Spleen (tissue), 11 donors: ENCODE measurements around the gene NPRL2. TPM values are rescaled to one million over a fixed set of nuclear protein-coding genes. Genes with fewer than 3 reads are reported as not detected.
A peak's percentile ranks its signal among the peaks of the same experiment; 100 is the strongest.

Experiments used
- DNase-seq: peaks from one replicate; pipeline ENCODE4 v3.0.0-alpha.2; 2020
- H3K27ac ChIP-seq, 8 donors: fragments of 200-600 bp; sonication (generic) in 7 of 8; 1 replicate in 4 of 8; 2 replicates in 4 of 8; pipeline versions ENCODE4 v1.5.0 to v1.8.0; 2016 to 2021; ENCODE audit warnings: inconsistent platforms in 4 of 8, mild to moderate bottlenecking in 4 of 8, moderate library complexity in 1 of 8
- H3K27me3 ChIP-seq, 7 donors: fragments of 200-600 bp; sonication (generic) in 6 of 7; replicated peaks in 1 of 7; 1 replicate in 4 of 7; 2 replicates in 3 of 7; pipeline versions ENCODE4 v1.5.0 to v1.8.0; 2016 to 2021; ENCODE audit warnings: inconsistent platforms in 3 of 7, mild to moderate bottlenecking in 1 of 7
- H3K36me3 ChIP-seq, 6 donors: fragments of 200-600 bp; sonication (generic) in 5 of 6; 1 replicate in 4 of 6; 2 replicates in 2 of 6; pipeline versions ENCODE4 v1.5.0 to v1.8.0; 2016 to 2021; ENCODE audit warnings: inconsistent platforms in 2 of 6
- H3K4me1 ChIP-seq, 6 donors: fragments of 200-600 bp; sonication (generic) in 5 of 6; 1 replicate in 3 of 6; 2 replicates in 3 of 6; pipeline versions ENCODE4 v1.5.0 to v1.8.0; 2016 to 2021; ENCODE audit warnings: inconsistent platforms in 3 of 6
- H3K4me3 ChIP-seq, 8 donors: fragments of 200-600 bp; sonication (generic) in 7 of 8; 1 replicate in 4 of 8; 2 replicates in 4 of 8; pipeline versions ENCODE4 v1.5.0 to v1.8.0; 2016 to 2021; ENCODE audit warnings: inconsistent platforms in 4 of 8, mild to moderate bottlenecking in 4 of 8, moderate library complexity in 2 of 8
- H3K9me3 ChIP-seq, 8 donors: fragments of 200-600 bp; sonication (generic) in 7 of 8; 1 replicate in 4 of 8; 2 replicates in 4 of 8; pipeline versions ENCODE4 v1.5.0 to v1.8.0; 2016 to 2021; ENCODE audit warnings: inconsistent platforms in 4 of 8
- POLR2A ChIP-seq, 3 donors: fragments of 450-650 bp; IDR thresholded peaks; one replicate each; pipeline ENCODE4 v1.5.1; 2017; ENCODE audit warnings: antibody characterized with exemption in 3 of 3, mild to moderate bottlenecking in 1 of 3
- POLR2AphosphoS5 ChIP-seq, 3 donors: sonication (generic); formaldehyde crosslinking; IDR thresholded peaks; one replicate each; pipeline ENCODE4 v1.5.1; 2017; ENCODE audit warnings: antibody characterized with exemption in 3 of 3
- WGBS, 5 donors: extraction: QIAGEN DNeasy Blood & Tissue Kit in 3 of 5; methylation state at CpG; one replicate each; pipeline versions ENCODE4 v1.1.5 to v1.1.7; 2013 to 2018; 5-methylcytosine and 5-hydroxymethylcytosine counted together
- intact Hi-C: fragments of 100-400 bp; cut with DNase I; formaldehyde crosslinking; loops from one replicate; pipeline ENCODE4 v1.15.0; 2023; ENCODE audit warnings: low total_unique reads
- polyA plus RNA-seq, 3 donors: library from polyadenylated mRNA; stranded (reverse); fragments of 200-250 nt; gene quantifications; one replicate each; pipeline ENCODE4 v1.2.1, GENCODE V29; 2013
- total RNA-seq, 7 donors: library from RNA; depleted of rRNA in 3 of 7; stranded (reverse); fragments of >200 nt in 3 of 7; fragmentation: NEBNext Ultra II Directional in 4 of 7; extraction: Animal tissue kit (Norgen Biotek cat#: 25700) in 4 of 7; gene quantifications; one replicate each; pipeline versions ENCODE4 v1.1.0 to v1.2.1, GENCODE V29; 2016 to 2021
- TF ChIP-seq, protein P1 (sequence below), 11 experiments: fragments of 200-600 bp in 7 of 11; fragments of 450-650 bp in 4 of 11; sonication (generic) in 4 of 11; IDR thresholded peaks in 8 of 11; conservative IDR thresholded peaks in 3 of 11; 1 replicate in 7 of 11; 2 replicates in 4 of 11; pipeline versions ENCODE4 v1.4.0 to v1.8.0; 2016 to 2021; ENCODE audit warnings: antibody characterized with exemption in 11 of 11, inconsistent platforms in 4 of 11, mild to moderate bottlenecking in 1 of 11
- donor health status: healthy with polysubstance abuse.
- donor health status: DM: no; HTN: no; CAD: no; lungs with moderate emphysema.
- donor health status: DM: no; HTN: no; CAD: no.
- donor health status: Bipolar disorder and iron deficiency.
- donor health status: healthy.
- donor health status: DM: no; HTN: no; CAD: no.
- donor health status: DM: yes; HTN: yes; CAD: no.

The NPRL2 gene
- total and polyA plus RNA-seq, 10 donors, result 17.8 to 31.2 (median 22.9) TPM

DNA sequence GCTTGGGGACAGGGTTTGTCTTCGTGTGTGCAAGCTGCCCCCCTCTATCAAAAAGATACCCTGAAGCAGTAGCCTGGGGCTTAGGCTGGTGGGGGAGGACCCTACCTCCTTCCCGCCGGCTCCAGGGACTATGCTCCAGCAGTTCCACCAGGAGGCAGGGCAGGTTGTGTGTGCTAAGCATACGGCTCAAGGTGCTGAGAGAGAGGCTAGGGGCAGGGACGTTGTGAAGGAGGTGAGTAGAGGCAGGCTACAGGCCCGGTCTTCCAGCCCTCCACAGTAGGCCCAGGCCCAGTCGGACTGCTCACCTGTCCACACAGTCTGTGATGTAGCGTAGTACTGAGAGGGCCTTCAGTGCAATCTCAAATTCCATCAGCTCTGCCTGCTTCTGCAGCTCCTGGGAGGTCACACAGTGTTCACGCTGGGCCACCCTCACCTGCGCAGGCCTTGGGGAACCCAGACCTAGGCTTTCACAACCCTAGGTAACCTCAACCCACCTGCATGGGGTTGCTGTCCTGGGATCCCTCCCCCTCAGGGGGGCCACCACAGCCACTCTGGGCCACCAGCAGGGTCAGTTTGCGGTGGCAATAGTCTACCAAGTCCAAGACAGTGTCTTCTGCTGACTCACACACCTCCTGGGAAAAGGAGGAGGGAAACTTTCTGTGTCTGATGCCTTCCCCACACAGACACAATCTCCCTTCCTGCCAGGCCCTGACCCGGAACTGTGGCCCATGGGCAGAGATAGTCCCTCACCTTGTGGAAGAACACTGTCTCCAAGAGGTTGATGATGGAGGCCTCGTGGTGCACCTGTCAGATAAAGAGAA lies 7.6 kb downstream of the NPRL2 start:
- peak; percentile 80 for DNase-seq
- Histone ChIP-seq H3K36me3 (peaks cover 0 to 8% (median 6%) of the 10 kb centered on the region in 6 donors), H3K27ac (peak overlapping the region in 3 of 8 donors; percentile 97 to 99 (median 99)), H3K4me1 (peaks cover 37 to 93% (median 72%) of the 10 kb centered on the region in 6 donors), H3K27me3 (no peaks in the 10 kb centered on the region), H3K9me3 (no peaks in the 10 kb centered on the region), H3K4me3 (no peak overlapping the region)
- WGBS, 5 donors, result 80 to 95% (median 85%) methylated on average over 12 to 13 of the region's 13 CpGs
- intact Hi-C loops, result no loop called here
- TF ChIP-seq, protein P1, sequence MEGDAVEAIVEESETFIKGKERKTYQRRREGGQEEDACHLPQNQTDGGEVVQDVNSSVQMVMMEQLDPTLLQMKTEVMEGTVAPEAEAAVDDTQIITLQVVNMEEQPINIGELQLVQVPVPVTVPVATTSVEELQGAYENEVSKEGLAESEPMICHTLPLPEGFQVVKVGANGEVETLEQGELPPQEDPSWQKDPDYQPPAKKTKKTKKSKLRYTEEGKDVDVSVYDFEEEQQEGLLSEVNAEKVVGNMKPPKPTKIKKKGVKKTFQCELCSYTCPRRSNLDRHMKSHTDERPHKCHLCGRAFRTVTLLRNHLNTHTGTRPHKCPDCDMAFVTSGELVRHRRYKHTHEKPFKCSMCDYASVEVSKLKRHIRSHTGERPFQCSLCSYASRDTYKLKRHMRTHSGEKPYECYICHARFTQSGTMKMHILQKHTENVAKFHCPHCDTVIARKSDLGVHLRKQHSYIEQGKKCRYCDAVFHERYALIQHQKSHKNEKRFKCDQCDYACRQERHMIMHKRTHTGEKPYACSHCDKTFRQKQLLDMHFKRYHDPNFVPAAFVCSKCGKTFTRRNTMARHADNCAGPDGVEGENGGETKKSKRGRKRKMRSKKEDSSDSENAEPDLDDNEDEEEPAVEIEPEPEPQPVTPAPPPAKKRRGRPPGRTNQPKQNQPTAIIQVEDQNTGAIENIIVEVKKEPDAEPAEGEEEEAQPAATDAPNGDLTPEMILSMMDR (IDR thresholded peaks at IDR 0.05 in 8 of 11, conservative IDR thresholded peaks at IDR 0.05 in 3 of 11), result no peak
- no peak for TF ChIP-seq POLR2AphosphoS5 (IDR thresholded peaks at IDR 0.05)
- TF ChIP-seq POLR2A (IDR thresholded peaks at IDR 0.05), result no peak

DNA sequence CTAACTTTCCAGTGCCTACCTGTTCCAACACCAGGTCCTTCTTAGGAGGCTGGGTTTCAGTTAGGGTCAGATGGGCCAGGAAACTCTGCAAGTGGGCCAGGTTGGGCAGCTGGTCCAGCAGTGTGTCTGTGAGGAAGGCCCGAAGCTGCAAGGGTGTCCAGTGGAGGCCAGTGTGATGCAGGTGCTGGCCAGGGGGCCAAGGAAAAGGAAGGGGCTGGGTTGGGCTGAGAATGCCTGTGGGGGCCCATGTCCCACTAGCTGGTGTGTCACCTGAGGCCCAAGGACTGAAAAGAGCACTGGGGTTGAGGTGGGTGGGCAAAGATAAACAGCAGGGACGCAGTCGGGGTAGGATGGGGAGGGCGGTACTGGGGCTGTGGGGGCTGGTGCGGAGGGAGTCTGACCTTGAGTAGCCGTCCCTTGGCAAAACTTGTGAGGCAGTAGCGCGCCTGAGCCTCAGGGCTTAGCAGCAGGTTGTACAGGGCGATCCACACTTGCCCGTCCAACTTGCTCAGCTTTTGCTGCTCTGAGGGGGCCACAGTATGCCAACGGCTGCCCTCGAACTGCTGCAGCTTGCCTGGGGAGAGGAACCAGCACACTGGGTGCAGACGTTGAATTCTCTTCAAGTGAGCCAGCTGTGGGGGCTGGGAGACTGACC lies 8.5 kb downstream of the NPRL2 start:
- WGBS, 5 donors, result 80 to 92% (median 83%) methylated on average over 10 to 13 of the region's 13 CpGs
- peaks cover 40 to 89% (median 71%) of the 10 kb centered on the region in 6 donors for H3K4me1 ChIP-seq
- no peaks in the 10 kb centered on the region for H3K27me3 ChIP-seq
- DNase-seq, result peak; percentile 79
- H3K27ac ChIP-seq, result peak overlapping the region in 7 of 8 donors; percentile 92 to 99 (median 97)
- no peaks in the 10 kb centered on the region for H3K9me3 ChIP-seq
- no peaks in the 10 kb centered on the region for H3K36me3 ChIP-seq
- intact Hi-C loops, result no loop called here
- H3K4me3 ChIP-seq, result peak overlapping the region in 2 of 8 donors; percentile 74 to 83
- no peak for TF ChIP-seq POLR2AphosphoS5 (IDR thresholded peaks at IDR 0.05)
- TF ChIP-seq, protein P1 (IDR thresholded peaks at IDR 0.05 in 8 of 11, conservative IDR thresholded peaks at IDR 0.05 in 3 of 11), result no peak
- no peak for TF ChIP-seq POLR2A (IDR thresholded peaks at IDR 0.05)

DNA sequence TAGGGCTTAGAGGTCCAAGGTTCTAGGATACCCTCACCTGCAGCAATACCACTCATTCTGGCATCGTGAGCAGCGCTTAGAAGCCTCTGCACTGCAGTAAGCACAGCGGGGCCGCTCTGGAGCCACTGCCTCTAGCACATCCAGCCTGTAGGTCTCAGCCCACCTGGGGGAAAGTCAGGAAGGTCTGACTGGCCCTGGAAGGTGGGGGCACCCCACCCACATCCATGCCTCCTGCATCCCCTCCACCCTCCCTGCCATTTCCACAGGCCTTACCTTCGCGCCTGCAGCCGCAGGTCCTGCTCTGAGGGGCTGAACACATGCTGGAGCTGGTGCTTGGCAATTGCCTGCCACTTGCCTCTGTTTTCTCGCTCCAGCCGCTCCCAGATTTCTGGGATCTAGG lies 9.0 kb downstream of the NPRL2 start:
- Histone ChIP-seq H3K4me1 (peaks cover 40 to 89% (median 69%) of the 10 kb centered on the region in 6 donors), H3K4me3 (peak overlapping the region in 7 of 8 donors; percentile 55 to 86 (median 74)), H3K27ac (peak overlapping the region; percentile 92 to 99 (median 98)), H3K9me3 (no peaks in the 10 kb centered on the region), H3K36me3 (no peaks in the 10 kb centered on the region), H3K27me3 (no peaks in the 10 kb centered on the region)
- intact Hi-C loops, result no loop called here
- WGBS, 5 donors, result 79 to 94% (median 88%) methylated on average over 5 to 9 of the region's 9 CpGs
- TF ChIP-seq, protein P1 (IDR thresholded peaks at IDR 0.05 in 8 of 11, conservative IDR thresholded peaks at IDR 0.05 in 3 of 11), result no peak
- TF ChIP-seq POLR2AphosphoS5 (IDR thresholded peaks at IDR 0.05) (no peak), POLR2A (IDR thresholded peaks at IDR 0.05) (no peak)
- peak; percentile 88 for DNase-seq
